Dedifferentiated amniotic fluid mesenchymal stem cell (primary cell): ENCODE data around the gene TMEM107.
"Not testable (repeated sequence)": the region's sequence is repeated elsewhere in the genome, so short reads cannot be mapped to it uniquely, and the experiment has no call there.

Source experiments
- DNase-seq: peaks from one replicate; pipeline ENCODE4 v3.0.0-alpha.2; 2016; ENCODE audit errors: extremely low spot score

The TMEM107 gene

DNA sequence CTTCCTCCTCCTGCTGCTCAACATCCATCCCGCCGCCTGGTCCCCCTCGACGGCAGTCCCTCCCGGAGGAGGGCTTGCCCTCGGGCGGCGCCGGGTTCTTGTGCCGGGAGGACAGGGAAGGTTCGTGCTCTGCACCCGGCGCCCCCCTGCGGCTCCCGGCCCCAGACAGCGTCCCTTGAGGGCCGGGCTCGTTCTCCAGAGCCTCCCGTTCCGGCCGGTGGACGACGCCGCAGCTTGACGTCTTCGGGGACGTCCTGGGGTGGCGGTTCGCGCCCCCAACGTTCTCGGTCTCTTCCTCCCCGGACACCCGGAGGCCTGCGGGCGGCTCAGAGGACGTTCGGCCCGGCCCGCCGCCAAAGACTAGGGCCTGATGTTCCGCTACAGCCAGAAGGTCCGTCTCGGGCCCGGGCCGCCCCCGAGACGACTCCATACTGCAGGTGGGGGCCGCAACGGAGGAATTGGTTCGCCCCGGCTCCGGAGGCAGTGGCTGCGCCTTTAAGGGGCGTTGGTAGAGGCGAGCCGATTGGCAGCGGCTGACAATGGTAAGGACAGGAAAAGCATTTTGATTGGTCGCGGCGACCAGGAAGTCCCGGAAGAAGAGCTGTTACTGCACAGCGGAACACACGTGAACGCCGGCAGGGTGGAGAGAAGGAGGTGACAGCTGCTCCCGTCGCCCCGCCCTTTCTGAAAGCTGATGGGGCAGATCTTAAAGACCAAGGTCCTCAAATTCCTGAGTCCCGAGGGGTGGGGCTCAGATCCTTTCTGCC lies 13.7 kb upstream of the TMEM107 start, which contains the start of gene BORCS6:
TSS of gene BORCS6 (minus strand) at position 470 of the 767 bp plus-strand sequence. CDS start at position 430, 40 bp downstream.
- DNase-seq = peak; percentile 96

DNA sequence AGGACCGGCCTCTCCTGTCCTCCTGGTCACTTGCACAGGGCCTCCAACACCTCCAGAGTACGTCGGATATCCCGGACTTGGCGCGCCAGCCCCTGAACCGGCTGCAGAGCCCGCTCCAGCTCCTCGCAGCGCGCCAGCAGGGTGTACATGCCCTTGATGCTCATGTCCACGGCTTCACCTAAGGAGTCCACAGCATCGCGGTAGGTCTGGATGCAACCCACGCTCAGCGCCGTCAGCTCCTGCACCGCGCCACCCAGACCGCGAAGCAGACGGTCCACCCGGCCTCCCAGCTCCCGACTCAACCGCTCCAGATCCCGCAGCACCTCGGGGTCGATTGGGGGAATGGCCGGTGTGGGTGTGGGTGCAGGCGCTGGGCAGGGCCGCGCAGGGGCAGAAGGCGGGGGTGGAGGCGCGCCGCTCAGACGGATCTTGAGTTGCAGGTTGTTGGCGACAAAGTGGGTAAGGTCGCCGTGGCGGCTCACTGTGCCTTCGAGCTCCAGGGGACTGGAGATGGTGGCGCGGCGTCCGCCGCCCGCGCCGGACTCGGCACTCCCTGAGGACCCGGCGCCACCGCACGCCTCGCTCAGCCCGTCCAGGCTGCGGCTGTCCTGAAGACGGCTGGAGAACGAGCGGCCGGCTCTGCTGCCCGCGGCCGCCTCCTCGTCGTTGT lies 13.0 kb upstream of the TMEM107 start:
- no peak for DNase-seq

DNA sequence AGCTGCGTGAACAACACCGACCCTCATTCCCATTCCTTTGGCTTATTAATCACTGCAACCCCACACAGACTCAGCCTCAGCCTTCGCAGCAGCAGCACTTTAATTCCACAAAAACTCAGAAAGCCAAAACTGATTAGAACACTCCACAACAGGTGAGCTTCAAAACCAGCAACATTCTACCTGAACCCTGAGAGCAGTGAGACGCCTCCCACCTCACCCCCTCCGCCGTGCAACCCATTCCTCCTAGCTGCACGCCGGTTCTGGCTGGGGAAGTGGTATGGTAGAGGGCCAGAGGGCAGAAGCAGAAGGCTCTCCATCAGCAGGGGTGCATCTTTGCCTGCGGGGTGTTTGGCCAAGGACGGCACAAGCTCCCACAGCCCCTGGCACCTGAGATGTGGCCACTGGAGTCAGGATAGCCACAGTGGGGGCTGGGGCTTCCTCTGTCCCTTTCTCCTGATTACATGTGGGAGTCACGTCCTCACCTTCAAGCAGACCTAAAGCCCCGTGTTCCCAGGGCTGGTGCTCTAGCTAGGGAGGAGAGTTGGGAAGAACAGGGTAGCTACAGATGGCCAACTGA lies 12.2 kb upstream of the TMEM107 start:
- DNase-seq = no peak

DNA sequence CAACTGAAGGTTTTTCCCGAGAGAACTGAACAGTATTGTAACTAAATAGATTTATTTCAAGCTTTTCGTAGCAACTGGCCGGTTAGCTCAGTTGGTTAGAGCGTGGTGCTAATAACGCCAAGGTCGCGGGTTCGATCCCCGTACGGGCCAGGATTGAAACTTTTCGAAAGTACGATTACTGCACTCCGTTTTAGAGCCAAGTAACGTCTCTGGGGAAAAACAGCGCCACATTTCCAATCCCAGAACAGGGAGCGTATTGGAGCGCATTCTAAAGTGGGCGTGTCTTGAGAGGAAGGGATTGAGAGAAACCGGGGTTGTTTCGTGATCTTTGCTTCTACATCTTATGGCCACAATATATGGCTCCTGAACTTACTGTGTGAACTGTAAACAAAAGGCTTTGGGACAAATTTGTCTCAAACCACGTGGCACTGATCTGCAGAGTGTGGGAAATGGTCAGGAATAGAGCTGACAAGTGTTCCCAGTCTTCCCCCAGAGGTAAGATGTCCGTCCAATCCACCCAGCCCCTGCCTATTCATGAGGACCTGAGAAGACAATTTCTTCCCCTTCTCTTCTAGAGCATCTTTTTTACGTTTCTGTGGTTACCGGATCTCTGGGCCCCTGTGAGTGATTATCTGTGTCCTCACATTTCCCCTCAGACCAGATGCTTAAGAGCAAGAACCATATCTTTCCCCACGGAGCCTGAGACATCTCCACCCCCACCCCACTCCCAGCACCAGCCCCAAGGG lies 11.5 kb upstream of the TMEM107 start:
- peak; percentile 99 for DNase-seq

DNA sequence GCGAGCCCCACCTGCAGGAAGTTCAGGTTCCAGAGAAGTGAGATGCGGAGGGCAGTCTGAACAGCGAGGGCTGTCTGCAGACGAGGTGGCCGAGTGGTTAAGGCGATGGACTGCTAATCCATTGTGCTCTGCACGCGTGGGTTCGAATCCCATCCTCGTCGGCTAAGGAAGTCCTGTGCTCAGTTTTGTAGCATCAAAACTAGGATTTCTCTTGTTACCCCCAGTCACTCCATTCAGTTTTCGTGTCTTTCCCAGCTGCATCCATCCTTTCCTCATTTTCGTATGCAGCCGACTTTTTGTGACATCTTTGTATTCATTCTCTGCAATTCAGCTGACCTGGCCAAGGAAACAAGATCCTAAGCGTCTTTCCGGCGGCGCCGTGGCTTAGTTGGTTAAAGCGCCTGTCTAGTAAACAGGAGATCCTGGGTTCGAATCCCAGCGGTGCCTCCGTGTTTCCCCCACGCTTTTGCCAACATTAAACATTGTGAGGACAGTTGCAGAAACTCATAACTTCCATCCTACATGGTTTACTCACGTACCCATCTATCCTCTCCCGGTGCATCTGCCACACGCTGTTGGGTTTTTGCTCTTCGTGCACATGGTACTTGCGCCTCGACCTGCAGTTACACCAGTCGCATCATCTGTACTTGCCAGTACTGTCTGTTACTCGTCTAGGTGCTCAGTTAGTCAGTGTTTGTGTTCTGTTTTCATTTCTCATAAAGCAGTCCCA lies 10.8 kb upstream of the TMEM107 start:
- DNase-seq = peak; percentile 91

DNA sequence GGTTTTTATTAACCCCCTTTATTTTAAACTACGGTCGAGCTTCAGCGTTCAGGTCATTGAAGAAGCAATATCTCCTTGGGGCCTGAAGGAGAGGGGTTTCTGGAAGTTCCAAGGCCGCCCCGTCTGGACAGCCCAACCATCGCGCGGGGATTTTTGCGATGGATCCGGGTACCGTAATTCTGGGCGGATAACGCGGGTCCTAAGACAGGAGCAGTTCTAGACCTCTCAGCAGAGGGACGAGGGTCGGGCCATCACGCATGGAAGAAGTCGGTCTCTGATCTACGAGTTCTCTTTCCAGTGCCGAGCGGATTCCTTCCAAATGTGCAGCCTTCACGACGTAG lies 10.2 kb upstream of the TMEM107 start:
- no peak for DNase-seq

DNA sequence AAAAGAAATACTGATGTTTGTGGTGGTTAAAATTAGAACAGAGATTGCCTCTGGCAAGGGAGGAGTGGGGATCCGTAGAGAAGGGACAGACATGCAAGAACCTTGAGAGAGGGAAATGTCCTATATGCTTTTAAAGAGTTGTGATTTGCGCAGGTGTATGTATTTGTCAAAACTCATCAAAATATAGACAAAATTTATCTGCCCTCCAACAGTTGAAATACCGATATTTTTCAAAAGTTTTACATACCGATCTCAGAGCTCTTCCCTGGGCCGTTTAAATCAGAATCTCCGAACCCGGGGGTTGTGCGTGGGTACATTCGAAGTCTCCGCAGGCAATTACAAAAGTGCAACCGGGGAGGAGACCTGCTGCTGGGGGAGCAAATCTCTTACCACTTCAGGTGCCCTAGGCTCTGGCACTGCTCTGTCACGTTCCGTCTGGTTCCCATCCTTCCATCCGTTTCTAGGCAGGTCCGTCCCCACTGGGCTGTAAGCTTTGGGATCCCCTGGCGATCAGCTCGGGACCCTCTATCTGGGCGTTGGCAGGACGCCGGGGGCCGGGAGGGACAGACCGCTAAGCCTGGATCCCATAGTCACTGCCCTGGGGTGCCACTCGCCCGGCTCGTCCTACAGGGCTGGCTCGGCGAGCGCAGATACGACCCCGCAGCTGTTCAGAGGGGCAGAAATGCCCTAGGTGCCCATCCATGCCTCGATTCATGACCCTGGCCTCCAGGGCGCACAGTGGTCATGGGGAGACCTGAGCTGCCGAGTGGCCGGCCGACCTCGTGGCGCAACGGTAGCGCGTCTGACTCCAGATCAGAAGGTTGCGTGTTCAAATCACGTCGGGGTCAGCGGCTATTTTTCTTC lies 9.6 kb upstream of the TMEM107 start:
- peak; percentile 38 for DNase-seq

DNA sequence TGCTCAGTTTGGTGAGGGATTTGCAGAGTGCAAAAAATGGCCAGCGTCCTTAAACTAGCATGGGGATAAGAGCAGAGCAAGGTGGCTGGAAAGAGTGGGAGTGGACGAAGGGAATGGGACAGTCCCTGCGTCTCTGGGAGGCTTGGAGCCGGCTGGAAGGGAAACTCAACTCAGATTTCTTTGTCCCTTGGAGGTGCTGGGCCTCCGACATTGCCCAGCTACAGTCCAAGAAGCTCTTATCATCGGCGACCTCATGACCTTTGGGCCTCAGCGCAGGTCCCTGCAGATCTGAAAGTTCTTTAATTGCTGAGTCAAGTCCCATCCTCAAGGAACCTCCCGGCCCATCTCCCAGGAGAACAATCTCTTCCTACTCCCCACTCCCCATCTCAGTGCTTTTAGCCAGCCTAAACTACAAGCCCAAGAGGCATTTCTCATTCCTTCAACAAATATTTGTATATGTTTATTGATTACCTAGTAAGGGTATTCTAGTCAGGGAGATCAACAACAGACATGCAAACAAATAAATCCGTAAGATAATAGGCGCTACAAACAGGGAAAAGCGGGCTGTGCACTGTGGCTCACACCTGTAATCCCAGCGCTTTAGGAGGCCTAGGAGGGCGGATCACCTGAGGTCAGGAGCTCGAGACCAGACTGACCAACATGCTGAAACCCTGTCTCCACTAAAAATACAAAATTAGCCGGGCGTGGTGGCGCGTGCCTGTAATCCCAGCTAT lies 985 bp upstream of the TMEM107 start:
- no peak for DNase-seq

DNA sequence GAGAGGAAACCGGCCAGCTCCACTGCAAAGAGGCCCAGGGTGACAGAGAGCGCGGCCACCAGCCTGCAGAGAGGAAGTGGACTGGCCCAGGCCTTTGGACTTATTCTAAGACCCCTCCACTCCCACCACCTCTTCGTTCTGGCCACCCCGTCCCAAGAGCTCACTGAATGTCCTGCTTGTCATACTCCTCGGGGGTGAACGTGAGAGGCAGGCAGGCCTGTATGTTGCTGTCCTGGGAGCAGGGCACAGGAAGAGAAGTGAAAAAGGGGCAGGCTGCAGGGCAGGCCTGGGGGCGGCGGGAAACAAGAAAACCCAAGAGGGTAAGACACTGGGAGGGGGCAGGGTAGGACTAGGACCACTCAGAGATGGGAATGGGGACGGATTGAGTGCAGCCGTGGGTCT lies 384 bp downstream of the TMEM107 start:
- no peak for DNase-seq

DNA sequence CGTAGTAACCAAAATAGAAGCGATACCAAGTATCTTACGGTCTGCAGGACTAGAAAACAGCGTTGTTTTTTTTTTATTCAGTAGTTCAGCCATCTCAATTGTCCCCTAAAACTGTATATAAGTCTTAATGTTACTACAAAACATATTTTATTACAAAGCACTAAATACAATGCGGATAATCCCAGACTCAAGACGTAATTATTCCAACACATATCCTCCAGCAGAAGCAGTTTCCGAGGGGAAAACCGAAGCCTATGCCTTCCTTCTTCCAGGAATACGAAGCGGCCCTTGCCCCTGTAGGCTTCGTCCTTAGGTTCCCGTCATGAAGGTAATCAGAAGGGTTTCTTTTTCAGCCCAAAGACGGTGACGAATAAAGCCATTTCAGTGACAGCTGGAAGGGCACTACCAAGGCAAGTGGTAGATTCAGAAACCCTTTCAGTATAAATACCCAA lies 2.3 kb downstream of the TMEM107 start:
- DNase-seq = no peak

DNA sequence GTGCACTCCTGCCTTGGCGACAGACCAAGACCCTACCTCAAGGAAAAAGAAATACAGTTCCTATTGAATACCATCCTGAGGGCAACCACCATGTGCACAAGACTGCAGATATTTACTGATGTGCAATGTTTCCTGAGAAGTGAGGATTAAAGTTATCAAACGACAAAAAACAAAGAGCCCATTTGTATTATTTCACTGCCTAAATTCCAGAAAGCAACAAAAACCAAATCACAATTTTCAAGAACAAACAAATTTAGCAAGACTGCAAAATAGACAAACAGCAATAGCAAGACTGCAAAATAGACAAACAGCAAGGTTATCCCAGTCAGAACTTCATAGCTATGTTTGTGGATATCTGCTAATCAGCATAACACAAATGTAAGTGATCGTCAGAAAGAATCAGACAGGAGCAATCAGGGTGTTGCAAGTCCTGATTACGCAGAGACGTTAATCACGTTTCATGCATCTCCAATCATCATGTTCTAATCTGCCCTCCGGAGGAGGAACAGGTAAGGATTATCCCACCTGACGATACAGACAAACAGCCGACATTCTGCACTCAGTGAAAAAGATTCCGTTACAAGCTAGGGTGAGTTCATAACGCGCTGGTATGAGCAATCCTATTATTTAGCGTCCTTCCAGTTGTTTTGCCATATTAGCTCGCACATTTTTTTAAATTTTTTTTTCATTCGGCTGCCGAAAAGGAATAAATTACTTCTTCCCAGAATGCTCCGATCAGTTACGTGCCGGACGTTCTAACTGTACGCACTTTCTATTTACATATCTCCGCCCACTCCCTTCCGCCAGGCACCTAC lies 2.9 kb downstream of the TMEM107 start:
- DNase-seq = peak; percentile 93

DNA sequence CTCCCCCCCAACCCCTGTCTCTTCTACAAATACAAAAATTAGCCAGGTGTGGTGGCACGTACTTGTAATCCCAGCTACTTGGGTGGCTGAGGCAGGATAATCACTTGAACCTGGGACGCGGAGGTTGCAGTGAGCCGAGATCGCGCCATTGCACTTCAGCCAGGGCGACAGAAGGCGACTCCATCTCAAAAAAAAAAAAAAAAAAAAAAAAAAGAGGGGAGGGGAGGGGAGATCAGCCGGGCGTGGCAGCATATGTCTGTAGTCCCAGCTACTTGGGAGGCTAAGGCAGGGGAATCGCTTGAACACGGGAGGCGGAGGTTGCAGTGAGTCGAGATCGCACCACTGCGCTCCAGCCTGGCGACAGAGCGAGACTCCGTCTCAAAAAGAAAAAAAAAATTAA lies 6.0 kb downstream of the TMEM107 start:
- DNase-seq = not testable (repeated sequence)

DNA sequence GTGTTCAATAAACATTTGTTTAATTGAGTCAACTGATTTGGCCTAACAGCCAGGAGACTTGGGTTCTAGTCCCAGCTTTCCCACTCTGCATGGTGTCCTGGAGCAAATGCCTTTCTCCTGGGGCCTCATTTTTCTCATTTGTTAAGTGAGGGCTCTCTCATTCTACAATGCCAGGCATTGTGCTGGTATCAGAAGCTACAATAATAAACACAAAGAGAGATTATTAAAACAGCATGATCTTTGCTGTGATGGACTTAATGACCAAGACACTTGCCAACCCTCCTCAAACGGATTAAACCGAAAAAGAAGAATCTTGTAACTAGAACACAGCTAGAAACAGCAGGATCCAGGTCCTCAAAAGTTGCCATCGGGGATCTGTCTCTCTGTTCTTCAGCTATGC lies 8.7 kb downstream of the TMEM107 start:
- DNase-seq = no peak

DNA sequence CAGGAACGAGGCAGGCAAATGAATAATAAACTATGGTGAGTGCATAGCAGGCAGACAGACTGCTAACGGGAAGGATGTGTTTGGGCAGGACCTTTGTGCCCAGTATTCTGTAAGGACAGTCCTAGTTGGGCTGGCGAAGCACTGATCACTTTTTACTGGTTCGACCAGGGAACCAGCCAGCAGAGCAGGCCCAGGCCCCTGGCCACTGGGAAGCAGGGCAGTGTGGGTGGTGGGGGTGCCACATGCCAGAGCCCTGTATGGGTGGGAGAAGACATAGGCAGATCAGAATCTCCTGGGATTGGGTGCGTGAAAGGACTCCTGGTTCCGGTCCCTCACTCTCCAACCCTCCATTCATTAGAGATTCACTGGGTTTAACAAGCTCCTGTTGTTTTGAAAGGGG lies 9.4 kb downstream of the TMEM107 start:
- no peak for DNase-seq

DNA sequence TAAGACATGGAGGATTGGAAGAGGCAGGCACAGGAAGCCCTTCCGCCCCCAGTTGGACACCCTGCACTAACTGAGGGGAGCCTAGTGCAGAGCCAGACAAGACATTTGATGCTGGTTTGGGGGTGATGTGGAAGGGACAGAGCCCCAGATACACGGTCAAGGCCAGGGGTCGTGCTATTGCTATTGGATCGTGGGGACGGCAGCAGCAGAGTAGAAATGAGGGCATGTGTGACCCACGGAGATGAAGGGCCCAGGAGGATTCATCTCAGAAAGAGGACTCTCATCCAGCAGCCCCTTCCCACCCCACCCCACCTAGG lies 11.4 kb downstream of the TMEM107 start:
- no peak for DNase-seq

DNA sequence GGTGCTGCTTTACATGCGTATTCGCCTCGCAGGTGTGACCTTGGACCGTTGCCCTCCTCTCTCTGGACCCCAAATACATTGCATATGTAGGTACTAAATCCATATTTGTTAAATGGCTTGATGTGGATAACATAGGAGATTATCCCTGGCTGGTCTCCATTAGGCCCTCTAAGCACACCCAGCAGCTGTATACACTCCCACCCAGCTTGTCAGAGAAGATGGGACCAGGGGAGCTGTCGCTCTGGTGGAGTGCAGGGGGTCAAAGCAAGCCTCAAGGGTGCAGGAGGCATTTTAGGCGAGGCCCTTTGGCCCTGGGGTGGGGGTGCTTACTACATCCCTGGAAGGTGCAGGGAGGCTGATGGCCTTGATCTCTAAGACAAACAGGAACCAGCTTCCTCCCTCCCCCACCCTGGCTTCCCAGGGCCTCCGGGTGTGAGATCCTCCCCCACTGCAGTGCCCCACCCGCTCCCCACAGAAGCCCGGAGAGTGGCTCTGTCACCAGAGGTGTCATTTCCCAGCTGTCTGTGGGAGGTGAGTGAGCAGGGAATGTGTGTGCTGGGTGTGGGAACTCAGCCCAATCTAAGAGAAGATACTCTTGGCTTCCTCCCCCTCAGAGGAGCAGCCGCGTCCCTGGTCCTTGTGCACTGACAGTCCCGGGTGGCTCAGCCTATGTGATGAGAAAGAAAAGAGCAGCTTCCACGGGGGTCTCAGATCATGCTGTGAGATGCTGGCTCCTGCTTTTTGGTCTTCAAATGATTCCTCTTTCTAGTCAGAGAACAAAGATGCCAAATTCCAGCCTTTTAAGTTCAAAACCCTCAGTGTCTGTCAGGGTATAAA lies 12.0 kb downstream of the TMEM107 start:
- no peak for DNase-seq

DNA sequence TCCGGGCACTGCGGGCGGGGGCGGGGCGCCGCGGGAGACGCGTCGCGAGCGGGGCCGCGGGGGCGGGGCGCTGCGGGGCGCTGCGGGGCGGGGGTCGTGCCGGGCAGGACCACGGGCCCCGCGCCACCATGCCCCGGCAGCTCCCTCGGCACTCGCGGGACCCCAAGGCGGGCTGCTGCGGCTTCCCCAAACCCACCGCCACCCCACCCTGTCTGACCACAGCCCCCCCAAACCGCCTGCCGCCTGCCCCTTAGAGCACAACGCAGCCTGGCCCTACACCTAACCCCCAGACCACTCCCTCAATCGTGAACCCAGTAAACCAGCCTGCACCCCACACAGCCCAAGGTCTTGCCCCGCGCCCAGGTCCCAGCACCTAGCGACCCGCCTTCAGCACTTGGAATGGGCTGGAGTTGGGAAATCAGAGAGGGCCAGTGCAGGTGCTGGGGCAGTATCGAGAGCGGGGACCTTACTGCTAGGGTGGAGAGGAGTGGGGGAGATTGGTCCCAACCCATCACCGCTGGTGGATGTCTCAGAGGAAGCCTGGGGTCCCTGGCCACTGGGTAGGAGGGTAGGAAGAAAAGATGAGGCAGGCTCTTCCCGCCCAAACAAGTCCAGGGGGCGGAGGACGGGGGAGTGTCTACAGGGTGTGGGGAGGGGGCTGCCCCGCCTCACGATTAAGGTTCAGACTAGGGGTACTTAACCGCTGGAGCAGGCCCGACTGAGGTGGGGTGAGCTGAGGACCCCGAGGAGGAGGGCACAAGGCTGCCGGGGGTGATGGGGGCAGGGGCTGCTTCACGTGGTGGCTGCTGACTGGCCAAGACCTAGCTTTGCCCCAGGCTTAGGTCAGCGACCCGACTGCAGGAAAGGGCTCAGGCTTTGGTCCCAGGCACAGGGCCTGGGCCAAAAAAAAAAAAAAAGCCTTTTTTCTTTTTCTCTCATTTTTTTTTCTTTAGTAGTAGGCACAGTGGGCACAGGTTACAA lies 12.9 kb downstream of the TMEM107 start:
- no peak for DNase-seq
